Measurements from ENCODE around the gene WDR59.

DNA sequence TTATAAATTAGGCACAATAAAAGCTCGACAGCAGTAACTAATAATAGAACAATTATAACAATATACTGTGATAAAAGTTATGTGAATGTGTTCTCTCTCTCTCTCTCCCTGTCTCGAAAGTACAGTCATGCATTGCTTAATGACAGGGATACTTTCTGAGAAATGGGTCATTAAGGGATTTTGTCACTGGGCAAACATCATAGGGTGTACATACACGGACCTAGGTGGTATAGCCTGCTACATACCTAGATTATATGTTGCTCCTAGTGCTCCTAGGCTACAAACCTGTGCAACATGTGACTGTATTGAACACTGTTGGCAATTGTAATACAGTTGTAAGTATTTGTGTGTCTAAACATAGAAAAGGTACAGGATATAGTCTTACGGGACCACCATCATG is 20.8 kb upstream of the WDR59 start:
- TF ChIP-seq EZH2 (IDR thresholded peaks at IDR 0.05; ENCODE audit: borderline replicate concordance, low read depth, low read length, severe bottlenecking) (no peak), CTCF (IDR thresholded peaks at IDR 0.05; ENCODE audit: extremely low read depth in 1 of 2, insufficient read depth in 1 of 2, low read depth in 1 of 2, low read length in 2 of 2) (no peak), POLR2A (IDR thresholded peaks at IDR 0.05; ENCODE audit: low read depth, low read length) (no peak), FOS (IDR thresholded peaks at IDR 0.05; ENCODE audit: borderline replicate concordance, insufficient read depth, low read length) (no peak), MAX (IDR thresholded peaks at IDR 0.05; ENCODE audit: insufficient read depth, insufficient read length) (no peak), POLR2AphosphoS5 (IDR thresholded peaks at IDR 0.05; ENCODE audit: insufficient read depth, low read depth, low read length) (no peak), JUN (IDR thresholded peaks at IDR 0.05; ENCODE audit: borderline replicate concordance, insufficient read depth, insufficient read length, low read depth) (no peak), GATA2 (IDR thresholded peaks at IDR 0.05; ENCODE audit: insufficient read depth, insufficient read length, low read depth, low read length) (no peak), MYC (IDR thresholded peaks at IDR 0.05; ENCODE audit: low read depth, low read length) (no peak)
